ENCODE results near the gene FIBP. TPM values are rescaled to one million over a fixed set of nuclear protein-coding genes. Genes with fewer than 3 reads are reported as not detected.

FIBP gene
- total RNA-seq, 2 experiments from 2014 or later = 80.4 to 89.0 TPM

- H3K27me3 Mint-ChIP-seq (ENCODE audit: low read depth) = no peaks in the 10 kb centered on the region
- ATAC-seq = peak; percentile 64
- peak within 1 kb of the TSS; percentile 97 for H3K27ac Mint-ChIP-seq
- no peaks in the 10 kb centered on the region for H3K9me3 Mint-ChIP-seq (ENCODE audit: insufficient read depth)
- peak within 1 kb of the TSS; percentile 95 for H3K4me3 Mint-ChIP-seq
- peaks cover 70% of the 10 kb centered on the region for H3K4me1 Mint-ChIP-seq (ENCODE audit: low read depth)
- CTCF ChIA-PET = interaction anchor here (1.0 to 18.4 kb wide), 7 partner anchors 9 to 131 kb away, joined by 3 to 584 read pairs (median 13); partner anchors contain the start of genes CCDC85B, CTSW and FIBP
- peak; percentile 99 for DNase-seq
- POLR2A ChIA-PET = interaction anchor here (0.5 to 15.9 kb wide), 17 partner anchors 9 to 303 kb away, joined by 3 to 305 read pairs (median 5); partner anchors contain the start of genes AP5B1, BANF1, CCDC85B and CTSW
- H3K36me3 Mint-ChIP-seq (ENCODE audit: low read depth) = peaks cover 69% of the 10 kb centered on the region
Measured at GRCh38 chr11:65857853-65858680, 30.2 kb downstream of the FIBP start, which contains the start of gene CFL1. CFL1 (minus strand) TSS chr11:65858180; CDS start chr11:65858099, 81 bp downstream.

GRCh38 chr11:65857500-65857852 lies 30.8 kb downstream of the FIBP start:
- Mint-ChIP-seq H3K4me1 (ENCODE audit: low read depth) (peaks cover 65% of the 10 kb centered on the region), H3K9me3 (ENCODE audit: insufficient read depth) (no peaks in the 10 kb centered on the region), H3K27me3 (ENCODE audit: low read depth) (no peaks in the 10 kb centered on the region), H3K27ac (peak overlapping the region; percentile 87), H3K4me3 (peak overlapping the region; percentile 95), H3K36me3 (ENCODE audit: low read depth) (peaks cover 69% of the 10 kb centered on the region)
- POLR2A ChIA-PET = interaction anchor here (0.6 to 15.9 kb wide), 6 partner anchors 11 to 219 kb away, joined by 4 to 305 read pairs (median 6); partner anchors contain the start of genes AP5B1, CCDC85B, CTSW and EFEMP2
- CTCF ChIA-PET = interaction anchor here (1.0 to 18.4 kb wide), 3 partner anchors 14 to 28 kb away, joined by 3 to 584 read pairs (median 3); partner anchors contain the start of genes CCDC85B, CTSW and FIBP
- DNase-seq = peak; percentile 72
- peak; percentile 1 for ATAC-seq

- ChIA-PET CTCF (interaction anchor here (1.0 to 18.4 kb wide), 2 partner anchors 14 to 28 kb away, joined by 3 to 584 read pairs; partner anchors contain the start of genes CCDC85B, CTSW and FIBP), POLR2A (interaction anchor here (0.6 to 15.9 kb wide), 5 partner anchors 10 to 145 kb away, joined by 4 to 305 read pairs (median 7); partner anchors contain the start of genes AP5B1, CCDC85B, CTSW and EFEMP2)
- peak; percentile 4 for ATAC-seq
- no peaks in the 10 kb centered on the region for H3K9me3 Mint-ChIP-seq (ENCODE audit: insufficient read depth)
- H3K36me3 Mint-ChIP-seq (ENCODE audit: low read depth) = peaks cover 69% of the 10 kb centered on the region
- H3K4me3 Mint-ChIP-seq = peak overlapping the region; percentile 95
- H3K27ac Mint-ChIP-seq = peak overlapping the region; percentile 87
- no peaks in the 10 kb centered on the region for H3K27me3 Mint-ChIP-seq (ENCODE audit: low read depth)
- peak; percentile 91 for DNase-seq
- H3K4me1 Mint-ChIP-seq (ENCODE audit: low read depth) = peaks cover 59% of the 10 kb centered on the region
Measured at GRCh38 chr11:65856689-65857499, 31.4 kb downstream of the FIBP start.

GRCh38 chr11:65855927-65856363 lies 32.3 kb downstream of the FIBP start:
- Mint-ChIP-seq H3K27ac (peak overlapping the region; percentile 87), H3K4me3 (peak overlapping the region; percentile 95), H3K9me3 (ENCODE audit: insufficient read depth) (no peaks in the 10 kb centered on the region), H3K36me3 (ENCODE audit: low read depth) (peaks cover 69% of the 10 kb centered on the region), H3K4me1 (ENCODE audit: low read depth) (peaks cover 50% of the 10 kb centered on the region), H3K27me3 (ENCODE audit: low read depth) (no peaks in the 10 kb centered on the region)
- POLR2A ChIA-PET = interaction anchor here (15.9 kb wide), 1 partner anchor 29 kb away, joined by 305 read pairs; the partner anchor contains the start of genes CCDC85B, CTSW and FIBP
- ATAC-seq (no peak), DNase-seq (no peak)
- CTCF ChIA-PET = no interaction called here

GRCh38 chr11:65854852-65855837 lies 33.1 kb downstream of the FIBP start:
- POLR2A ChIA-PET = interaction anchor here (15.9 kb wide), 1 partner anchor 30 kb away, joined by 305 read pairs; the partner anchor contains the start of genes CCDC85B, CTSW and FIBP
- peak overlapping the region; percentile 95 for H3K4me3 Mint-ChIP-seq
- H3K36me3 Mint-ChIP-seq (ENCODE audit: low read depth) = peaks cover 71% of the 10 kb centered on the region
- peak overlapping the region; percentile 73 for H3K27ac Mint-ChIP-seq
- peaks cover 49% of the 10 kb centered on the region for H3K4me1 Mint-ChIP-seq (ENCODE audit: low read depth)
- no peaks in the 10 kb centered on the region for H3K27me3 Mint-ChIP-seq (ENCODE audit: low read depth)
- ATAC-seq = no peak
- H3K9me3 Mint-ChIP-seq (ENCODE audit: insufficient read depth) = no peaks in the 10 kb centered on the region
- no peak for DNase-seq
- CTCF ChIA-PET = no interaction called here

- ChIA-PET POLR2A (interaction anchor here (1.0 to 15.9 kb wide), 4 partner anchors 17 to 239 kb away, joined by 3 to 305 read pairs (median 7); partner anchors contain the start of genes CCDC85B, CTSW, FIBP and PCNX3), CTCF (interaction anchor here (0.6 to 1.2 kb wide), 2 partner anchors 10 to 191 kb away, joined by 3 read pairs; no protein-coding TSS in a partner anchor)
- peaks cover 43% of the 10 kb centered on the region for H3K4me1 Mint-ChIP-seq (ENCODE audit: low read depth)
- H3K9me3 Mint-ChIP-seq (ENCODE audit: insufficient read depth) = no peaks in the 10 kb centered on the region
- H3K27ac Mint-ChIP-seq = peak overlapping the region; percentile 6
- DNase-seq (no peak), ATAC-seq (no peak)
- peaks cover 67% of the 10 kb centered on the region for H3K36me3 Mint-ChIP-seq (ENCODE audit: low read depth)
- peak overlapping the region; percentile 20 for H3K4me3 Mint-ChIP-seq
- H3K27me3 Mint-ChIP-seq (ENCODE audit: low read depth) = no peaks in the 10 kb centered on the region
Measured at GRCh38 chr11:65854161-65854592, 34.1 kb downstream of the FIBP start.

- Mint-ChIP-seq H3K4me1 (ENCODE audit: low read depth) (peaks cover 39% of the 10 kb centered on the region), H3K27ac (peak overlapping the region; percentile 34), H3K27me3 (ENCODE audit: low read depth) (no peaks in the 10 kb centered on the region), H3K9me3 (ENCODE audit: insufficient read depth) (no peaks in the 10 kb centered on the region), H3K4me3 (no peak overlapping the region), H3K36me3 (ENCODE audit: low read depth) (peaks cover 67% of the 10 kb centered on the region)
- POLR2A ChIA-PET = interaction anchor here (0.6 to 15.9 kb wide), 10 partner anchors 13 to 238 kb away, joined by 3 to 305 read pairs (median 4); partner anchors contain the start of genes CCDC85B, CTSW, FIBP and PCNX3
- DNase-seq (no peak), ATAC-seq (no peak)
- CTCF ChIA-PET = interaction anchor here (0.6 to 2.7 kb wide), 5 partner anchors 9 to 192 kb away, joined by 3 to 11 read pairs (median 6); partner anchors contain the start of gene FIBP
Measured at GRCh38 chr11:65853246-65853979, 34.9 kb downstream of the FIBP start.

- H3K9me3 Mint-ChIP-seq (ENCODE audit: insufficient read depth) = no peaks in the 10 kb centered on the region
- H3K36me3 Mint-ChIP-seq (ENCODE audit: low read depth) = peaks cover 67% of the 10 kb centered on the region
- CTCF ChIA-PET = interaction anchor here (1.0 to 2.7 kb wide), 9 partner anchors 8 to 211 kb away, joined by 3 to 11 read pairs (median 3); partner anchors contain the start of genes FIBP and KAT5
- H3K27ac Mint-ChIP-seq = no peak overlapping the region
- no peak for ATAC-seq
- H3K4me3 Mint-ChIP-seq = no peak overlapping the region
- POLR2A ChIA-PET = interaction anchor here (0.8 to 15.9 kb wide), 10 partner anchors 14 to 237 kb away, joined by 3 to 305 read pairs (median 4); partner anchors contain the start of genes CCDC85B, CTSW, FIBP and PCNX3
- no peak for DNase-seq
- H3K4me1 Mint-ChIP-seq (ENCODE audit: low read depth) = peaks cover 37% of the 10 kb centered on the region
- H3K27me3 Mint-ChIP-seq (ENCODE audit: low read depth) = no peaks in the 10 kb centered on the region
Measured at GRCh38 chr11:65852508-65853245, 35.6 kb downstream of the FIBP start.
